Measurements from ENCODE around the gene TRERF1. TPM values are rescaled to one million over a fixed set of nuclear protein-coding genes. Genes with fewer than 3 reads are reported as not detected.

TRERF1 gene
- total RNA-seq, 1 donor from 2014 or later: 3.8 TPM

DNA sequence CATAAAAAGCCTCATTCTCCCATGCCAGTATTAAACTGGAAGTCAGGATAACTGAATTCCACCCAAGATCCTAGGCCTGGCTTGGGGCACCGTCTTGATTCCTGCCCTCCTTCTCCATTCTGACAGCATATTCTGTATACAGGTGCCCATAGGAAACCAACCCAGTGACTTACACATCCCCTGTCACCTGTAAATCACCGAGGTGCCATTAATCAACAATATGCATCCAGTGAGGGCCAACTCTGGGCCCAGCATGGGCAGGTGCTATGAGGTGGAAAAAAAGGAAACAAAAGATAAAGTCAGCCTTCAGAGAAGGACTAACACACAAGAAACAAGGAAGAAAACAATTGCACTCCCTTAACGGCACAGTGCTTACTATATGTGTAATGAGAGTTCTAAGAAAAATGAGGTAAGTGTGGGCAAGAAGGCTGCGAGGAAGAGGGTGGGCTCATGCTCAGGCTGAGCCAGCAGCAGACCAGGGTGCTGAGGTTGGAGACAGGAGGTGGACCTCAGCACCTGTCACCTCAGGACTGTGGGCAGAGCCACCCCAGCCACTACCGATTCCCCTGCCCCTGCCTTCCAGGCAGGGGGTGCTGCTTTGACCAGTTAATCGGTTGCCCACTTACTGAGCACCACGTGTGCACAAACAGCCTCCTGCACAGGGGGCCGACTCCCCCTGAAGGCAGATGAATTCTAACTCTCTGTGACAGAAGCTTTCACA, 105.9 kb downstream of the TRERF1 start:
- Histone ChIP-seq H3K4me1 (no peaks in the 10 kb centered on the region), H3K36me3 (no peaks in the 10 kb centered on the region), H3K9me3 (no peaks in the 10 kb centered on the region), H3K27me3 (no peaks in the 10 kb centered on the region), H3K4me3 (no peak overlapping the region), H3K27ac (no peak overlapping the region)
- intact Hi-C loops (cut with DNase I): no loop called here
- DNase-seq: no peak
- TF ChIP-seq CTCF (IDR thresholded peaks at IDR 0.05): no peak
- peak; percentile 10 for ATAC-seq

- DNase-seq: no peak
- no peaks in the 10 kb centered on the region for H3K27me3 ChIP-seq
- no peak for ATAC-seq
- H3K4me3 ChIP-seq: no peak overlapping the region
- no peaks in the 10 kb centered on the region for H3K9me3 ChIP-seq
- TF ChIP-seq CTCF (IDR thresholded peaks at IDR 0.05): no peak
- intact Hi-C loops (cut with DNase I): no loop called here
- H3K27ac ChIP-seq: no peak overlapping the region
- H3K4me1 ChIP-seq: no peaks in the 10 kb centered on the region
- H3K36me3 ChIP-seq: no peaks in the 10 kb centered on the region
Measured at GRCh38 chr6:42344756-42345155, 107.0 kb downstream of the TRERF1 start.

GRCh38 chr6:42341771-42342553, 109.8 kb downstream of the TRERF1 start:
- no peaks in the 10 kb centered on the region for H3K4me1 ChIP-seq
- DNase-seq (no peak), ATAC-seq (no peak)
- H3K27ac ChIP-seq: no peak overlapping the region
- no peak overlapping the region for H3K4me3 ChIP-seq
- no peaks in the 10 kb centered on the region for H3K36me3 ChIP-seq
- no peaks in the 10 kb centered on the region for H3K9me3 ChIP-seq
- intact Hi-C loops (cut with DNase I): no loop called here
- no peak for TF ChIP-seq CTCF (IDR thresholded peaks at IDR 0.05)
- no peaks in the 10 kb centered on the region for H3K27me3 ChIP-seq

DNA sequence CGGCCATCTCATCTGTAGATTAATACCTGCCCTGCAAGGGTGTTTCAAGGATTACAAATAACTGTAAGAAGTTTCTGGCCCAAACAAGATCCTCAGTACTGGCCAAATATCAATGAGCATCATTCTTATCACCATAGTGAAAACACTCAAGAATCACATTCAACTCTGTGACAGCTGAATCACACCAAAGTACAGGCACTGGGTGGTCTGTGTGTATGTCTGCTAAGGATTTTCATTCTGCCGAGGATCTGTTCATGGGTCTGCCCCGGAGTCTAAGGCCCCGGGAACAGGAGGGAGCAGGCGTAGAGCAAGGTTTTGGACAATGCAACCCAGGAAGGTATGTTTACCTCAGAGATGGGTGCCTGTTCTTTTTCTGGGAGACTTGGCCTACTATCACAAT, 110.5 kb downstream of the TRERF1 start:
- no peak overlapping the region for H3K27ac ChIP-seq
- no peak for TF ChIP-seq CTCF (IDR thresholded peaks at IDR 0.05)
- DNase-seq: no peak
- no peaks in the 10 kb centered on the region for H3K9me3 ChIP-seq
- no peaks in the 10 kb centered on the region for H3K4me1 ChIP-seq
- H3K4me3 ChIP-seq: no peak overlapping the region
- H3K36me3 ChIP-seq: no peaks in the 10 kb centered on the region
- intact Hi-C loops (cut with DNase I): no loop called here
- no peaks in the 10 kb centered on the region for H3K27me3 ChIP-seq
- no peak for ATAC-seq

GRCh38 chr6:42340511-42340910, 111.2 kb downstream of the TRERF1 start:
- no peak for TF ChIP-seq CTCF (IDR thresholded peaks at IDR 0.05)
- Histone ChIP-seq H3K9me3 (no peaks in the 10 kb centered on the region), H3K36me3 (no peaks in the 10 kb centered on the region), H3K4me1 (no peaks in the 10 kb centered on the region), H3K27me3 (no peaks in the 10 kb centered on the region), H3K27ac (no peak overlapping the region), H3K4me3 (no peak overlapping the region)
- intact Hi-C loops (cut with DNase I): no loop called here
- DNase-seq: no peak
- no peak for ATAC-seq

All from upper lobe of right lung (tissue), 1 donor.